GM12878 (cell line): ENCODE data around the gene SPRR5.
A peak's percentile ranks its signal among the peaks of the same experiment; 100 is the strongest.

Experiments
- BACH1 ChIP-seq: fragments of 450-650 bp; IDR thresholded peaks from 2 replicates; pipeline ENCODE4 v1.6.1; 2017; ENCODE audit warnings: mild to moderate bottlenecking, borderline replicate concordance
- POLR2AphosphoS5 ChIP-seq: IDR thresholded peaks from 2 replicates; pipeline ENCODE4 v1.6.1; 2011; ENCODE audit warnings: mild to moderate bottlenecking, low read length, inconsistent platforms
- TCF3 ChIP-seq: IDR thresholded peaks from 2 replicates; pipeline ENCODE4 v1.6.1; 2012; ENCODE audit warnings: low read depth, mild to moderate bottlenecking, low read length, borderline replicate concordance; ENCODE audit not compliant: insufficient read depth
- TF ChIP-seq, protein P1 (sequence below), 3 experiments: IDR thresholded peaks in 2 of 3; conservative IDR thresholded peaks in 1 of 3; 2 replicates each; pipeline ENCODE4 v1.5.1; 2011; ENCODE audit warnings: low read depth in 3 of 3, low read length in 3 of 3, mild to moderate bottlenecking in 3 of 3, control low read depth in 2 of 3, moderate library complexity in 2 of 3, inconsistent platforms in 1 of 3, mixed read lengths in 1 of 3; ENCODE audit not compliant: control insufficient read depth in 2 of 3, insufficient read depth in 1 of 3; ENCODE audit errors: extremely low read depth in 1 of 3

- no peak for TF ChIP-seq TCF3
- TF ChIP-seq BACH1 = no peak
- TF ChIP-seq, protein P1, sequence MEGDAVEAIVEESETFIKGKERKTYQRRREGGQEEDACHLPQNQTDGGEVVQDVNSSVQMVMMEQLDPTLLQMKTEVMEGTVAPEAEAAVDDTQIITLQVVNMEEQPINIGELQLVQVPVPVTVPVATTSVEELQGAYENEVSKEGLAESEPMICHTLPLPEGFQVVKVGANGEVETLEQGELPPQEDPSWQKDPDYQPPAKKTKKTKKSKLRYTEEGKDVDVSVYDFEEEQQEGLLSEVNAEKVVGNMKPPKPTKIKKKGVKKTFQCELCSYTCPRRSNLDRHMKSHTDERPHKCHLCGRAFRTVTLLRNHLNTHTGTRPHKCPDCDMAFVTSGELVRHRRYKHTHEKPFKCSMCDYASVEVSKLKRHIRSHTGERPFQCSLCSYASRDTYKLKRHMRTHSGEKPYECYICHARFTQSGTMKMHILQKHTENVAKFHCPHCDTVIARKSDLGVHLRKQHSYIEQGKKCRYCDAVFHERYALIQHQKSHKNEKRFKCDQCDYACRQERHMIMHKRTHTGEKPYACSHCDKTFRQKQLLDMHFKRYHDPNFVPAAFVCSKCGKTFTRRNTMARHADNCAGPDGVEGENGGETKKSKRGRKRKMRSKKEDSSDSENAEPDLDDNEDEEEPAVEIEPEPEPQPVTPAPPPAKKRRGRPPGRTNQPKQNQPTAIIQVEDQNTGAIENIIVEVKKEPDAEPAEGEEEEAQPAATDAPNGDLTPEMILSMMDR (IDR thresholded peaks at IDR 0.05 in 2 of 3, conservative IDR thresholded peaks at IDR 0.05 in 1 of 3; ENCODE audit: control insufficient read depth in 2 of 3, extremely low read depth in 1 of 3, insufficient read depth in 1 of 3, low read depth in 3 of 3, low read length in 3 of 3) = peak in 1 of 3 experiments; percentile 7; a peak in 1 of 6 replicates
- TF ChIP-seq POLR2AphosphoS5 = no peak
Observed at GRCh38 chr1:152924191-152924590, 22.8 kb upstream of the SPRR5 start.
